Measurements from ENCODE around the gene ITFG1.
"Not testable (repeated sequence)": the region's sequence is repeated elsewhere in the genome, so short reads cannot be mapped to it uniquely, and the experiment has no call there.

ITFG1 gene

GRCh38 chr16:47465919-47466630 is 5.2 kb upstream of the ITFG1 start:
- ATAC-seq (replicated peaks) = no peak
- no peak overlapping the region for H3K27ac Mint-ChIP-seq
- H3K4me3 Mint-ChIP-seq = peak overlapping the region; percentile 21 to 73

GRCh38 chr16:47463771-47464624 is 3.1 kb upstream of the ITFG1 start:
- peak overlapping the region; percentile 72 to 77 for H3K4me3 Mint-ChIP-seq

More at GRCh38 chr16:47465919-47466630, 5.2 kb upstream of the ITFG1 start:
- H3K27me3 Mint-ChIP-seq = no peaks in the 10 kb centered on the region
- H3K4me1 Mint-ChIP-seq = peaks cover 28 to 63% of the 10 kb centered on the region in 2 donors
- DNase-seq = no peak
- peaks cover 0 to 1% of the 10 kb centered on the region in 2 donors for H3K9me3 Mint-ChIP-seq
- H3K36me3 Mint-ChIP-seq = peaks cover 38 to 42% of the 10 kb centered on the region in 2 donors

GRCh38 chr16:47461598-47462266 is 869 bp upstream of the ITFG1 start:
- peak; percentile 8 for DNase-seq
- ATAC-seq (replicated peaks) = peak; percentile 48 to 50
- Mint-ChIP-seq H3K4me3 (peak overlapping the region; percentile 91 to 99), H3K27me3 (no peaks in the 10 kb centered on the region), H3K36me3 (peaks cover 41% of the 10 kb centered on the region in 2 donors), H3K4me1 (peaks cover 30 to 71% of the 10 kb centered on the region in 2 donors), H3K9me3 (no peaks in the 10 kb centered on the region), H3K27ac (peak overlapping the region; percentile 98)

More at GRCh38 chr16:47463771-47464624, 3.1 kb upstream of the ITFG1 start:
- Mint-ChIP-seq H3K4me1 (peaks cover 29 to 67% of the 10 kb centered on the region in 2 donors), H3K27ac (peak overlapping the region; percentile 89), H3K9me3 (no peaks in the 10 kb centered on the region), H3K27me3 (no peaks in the 10 kb centered on the region), H3K36me3 (peaks cover 37 to 38% of the 10 kb centered on the region in 2 donors)
- ATAC-seq (replicated peaks) (no peak), DNase-seq (no peak)

- DNase-seq (no peak), ATAC-seq (replicated peaks) (no peak)
- Mint-ChIP-seq H3K27me3 (no peaks in the 10 kb centered on the region), H3K4me1 (peaks cover 27 to 76% of the 10 kb centered on the region in 2 donors), H3K27ac (peak overlapping the region; percentile 98), H3K9me3 (no peaks in the 10 kb centered on the region), H3K36me3 (peaks cover 47 to 50% of the 10 kb centered on the region in 2 donors), H3K4me3 (peak overlapping the region; percentile 91 to 99)
Measured at GRCh38 chr16:47460359-47460710, 528 bp downstream of the ITFG1 start.

- Mint-ChIP-seq H3K4me1 (peaks cover 28 to 75% of the 10 kb centered on the region in 2 donors), H3K4me3 (peak overlapping the region; percentile 91 to 99), H3K36me3 (peaks cover 51 to 55% of the 10 kb centered on the region in 2 donors), H3K27ac (peak overlapping the region; percentile 98), H3K9me3 (no peaks in the 10 kb centered on the region), H3K27me3 (no peaks in the 10 kb centered on the region)
- ATAC-seq (replicated peaks) = no peak
- no peak for DNase-seq
Measured at GRCh38 chr16:47459603-47460002, 1.3 kb downstream of the ITFG1 start.

GRCh38 chr16:47458331-47458730 is 2.5 kb downstream of the ITFG1 start:
- Mint-ChIP-seq H3K36me3 (peaks cover 54 to 57% of the 10 kb centered on the region in 2 donors), H3K9me3 (no peaks in the 10 kb centered on the region), H3K4me1 (peaks cover 23 to 64% of the 10 kb centered on the region in 2 donors), H3K27ac (peak overlapping the region; percentile 11), H3K4me3 (peak overlapping the region; percentile 57 to 80), H3K27me3 (no peaks in the 10 kb centered on the region)
- DNase-seq = no peak
- no peak for ATAC-seq (replicated peaks)

- ATAC-seq (replicated peaks) (no peak), DNase-seq (no peak)
- no peak overlapping the region for H3K27ac Mint-ChIP-seq
- no peaks in the 10 kb centered on the region for H3K27me3 Mint-ChIP-seq
- H3K4me1 Mint-ChIP-seq = peaks cover 8 to 15% of the 10 kb centered on the region in 2 donors
- no peak overlapping the region for H3K4me3 Mint-ChIP-seq
- H3K36me3 Mint-ChIP-seq = peaks cover 34 to 51% of the 10 kb centered on the region in 2 donors
- no peaks in the 10 kb centered on the region for H3K9me3 Mint-ChIP-seq
Measured at GRCh38 chr16:47449788-47450187, 11.1 kb downstream of the ITFG1 start.

GRCh38 chr16:47448830-47449575 is 11.9 kb downstream of the ITFG1 start:
- H3K9me3 Mint-ChIP-seq = no peaks in the 10 kb centered on the region
- ATAC-seq (replicated peaks) = no peak
- peaks cover 34 to 49% of the 10 kb centered on the region in 2 donors for H3K36me3 Mint-ChIP-seq
- no peak overlapping the region for H3K4me3 Mint-ChIP-seq
- DNase-seq = no peak
- no peaks in the 10 kb centered on the region for H3K27me3 Mint-ChIP-seq
- no peak overlapping the region for H3K27ac Mint-ChIP-seq
- peaks cover 8 to 15% of the 10 kb centered on the region in 2 donors for H3K4me1 Mint-ChIP-seq

GRCh38 chr16:47446431-47446830 is 14.4 kb downstream of the ITFG1 start:
- ATAC-seq (replicated peaks) (no peak), DNase-seq (no peak)
- Mint-ChIP-seq H3K4me1 (peaks cover 7 to 11% of the 10 kb centered on the region in 2 donors), H3K9me3 (peaks cover 0 to 7% of the 10 kb centered on the region in 2 donors), H3K27me3 (no peaks in the 10 kb centered on the region), H3K36me3 (peaks cover 40 to 52% of the 10 kb centered on the region in 2 donors), H3K4me3 (no peak overlapping the region), H3K27ac (no peak overlapping the region)

GRCh38 chr16:47442884-47443283 is 18.0 kb downstream of the ITFG1 start:
- H3K9me3 Mint-ChIP-seq = peaks cover 8 to 17% of the 10 kb centered on the region in 2 donors
- not testable (repeated sequence) for H3K27ac Mint-ChIP-seq; DNase-seq; H3K4me3 Mint-ChIP-seq; ATAC-seq (replicated peaks); H3K27me3 Mint-ChIP-seq
- H3K36me3 Mint-ChIP-seq = peaks cover 58 to 71% of the 10 kb centered on the region in 2 donors
- H3K4me1 Mint-ChIP-seq = peaks cover 15 to 23% of the 10 kb centered on the region in 2 donors

GRCh38 chr16:47440066-47440465 is 20.8 kb downstream of the ITFG1 start:
- Mint-ChIP-seq H3K36me3 (peaks cover 61 to 70% of the 10 kb centered on the region in 2 donors), H3K9me3 (peaks cover 8 to 17% of the 10 kb centered on the region in 2 donors), H3K4me1 (peaks cover 17 to 30% of the 10 kb centered on the region in 2 donors)
- not testable (repeated sequence) for DNase-seq; ATAC-seq (replicated peaks); H3K4me3 Mint-ChIP-seq; H3K27ac Mint-ChIP-seq; H3K27me3 Mint-ChIP-seq

GRCh38 chr16:47434274-47434673 is 26.6 kb downstream of the ITFG1 start:
- not testable (repeated sequence) for H3K27me3 Mint-ChIP-seq; H3K9me3 Mint-ChIP-seq; ATAC-seq (replicated peaks); H3K4me3 Mint-ChIP-seq; DNase-seq
- Mint-ChIP-seq H3K27ac (peak overlapping the region; percentile 31), H3K36me3 (peaks cover 42 to 59% of the 10 kb centered on the region in 2 donors), H3K4me1 (peaks cover 19 to 35% of the 10 kb centered on the region in 2 donors)

GRCh38 chr16:47431960-47432359 is 28.9 kb downstream of the ITFG1 start:
- Mint-ChIP-seq H3K4me3 (no peak overlapping the region), H3K27ac (no peak overlapping the region), H3K27me3 (no peaks in the 10 kb centered on the region), H3K36me3 (peaks cover 31 to 50% of the 10 kb centered on the region in 2 donors), H3K4me1 (peaks cover 13 to 21% of the 10 kb centered on the region in 2 donors), H3K9me3 (peaks cover 0 to 5% of the 10 kb centered on the region in 2 donors)
- DNase-seq (no peak), ATAC-seq (replicated peaks) (peak; percentile 51 to 68)
